GM08714 (cell line): ENCODE data around the gene STPG4.

Source experiments
- H3K4me3 ChIP-seq: fragments of 200-500 bp; sonication (Bioruptor generic); 2 replicates; pipeline ENCODE4 v1.5.1; 2014; ENCODE audit warnings: mild to moderate bottlenecking, low read length, inconsistent platforms
- ZNF274 ChIP-seq: IDR thresholded peaks from 2 replicates; pipeline ENCODE4 v1.6.1; 2012; ENCODE audit warnings: mild to moderate bottlenecking, low read depth, low read length

The STPG4 gene

DNA sequence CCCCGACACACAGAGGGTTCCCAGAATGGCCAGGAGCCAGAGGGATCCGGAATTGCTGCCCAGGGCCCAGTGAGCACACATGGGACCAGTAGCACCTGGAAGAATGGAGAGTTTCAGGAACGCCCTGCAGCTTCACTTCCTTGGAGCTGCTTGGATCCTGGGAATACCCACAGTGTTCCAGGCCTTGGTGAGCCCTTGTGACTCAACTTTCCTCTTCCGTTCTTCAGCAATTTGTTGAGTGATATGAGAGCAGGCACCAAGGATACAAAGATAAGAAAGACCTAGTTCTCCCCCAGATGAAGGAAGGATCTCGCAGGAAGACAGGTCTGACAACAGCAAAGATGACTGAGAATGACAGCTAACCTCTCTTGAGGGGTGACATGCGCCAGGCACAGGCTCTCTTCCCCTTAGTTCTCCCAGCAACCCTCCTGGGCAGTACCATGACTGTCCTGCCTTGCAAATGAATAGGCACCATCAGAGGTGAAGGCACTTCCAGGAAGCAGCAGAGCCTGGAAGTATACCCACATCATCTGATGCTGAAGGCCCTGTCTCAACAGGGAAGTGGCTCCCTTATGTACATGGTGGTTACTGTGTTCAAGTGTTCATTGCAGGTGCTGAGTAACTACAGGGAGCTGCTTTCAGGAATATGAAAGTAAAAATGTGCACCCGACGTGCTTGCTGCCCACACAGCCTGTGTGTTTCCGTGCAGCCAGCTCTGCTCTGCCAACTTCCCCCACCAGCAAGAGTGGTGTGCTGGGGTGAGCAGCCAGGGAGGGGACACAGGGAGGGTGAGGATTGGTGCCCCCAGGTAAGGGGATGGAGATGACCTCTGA, 116.2 kb downstream of the STPG4 start:
- H3K4me3 ChIP-seq = no peak overlapping the region
- no peak for TF ChIP-seq ZNF274

DNA sequence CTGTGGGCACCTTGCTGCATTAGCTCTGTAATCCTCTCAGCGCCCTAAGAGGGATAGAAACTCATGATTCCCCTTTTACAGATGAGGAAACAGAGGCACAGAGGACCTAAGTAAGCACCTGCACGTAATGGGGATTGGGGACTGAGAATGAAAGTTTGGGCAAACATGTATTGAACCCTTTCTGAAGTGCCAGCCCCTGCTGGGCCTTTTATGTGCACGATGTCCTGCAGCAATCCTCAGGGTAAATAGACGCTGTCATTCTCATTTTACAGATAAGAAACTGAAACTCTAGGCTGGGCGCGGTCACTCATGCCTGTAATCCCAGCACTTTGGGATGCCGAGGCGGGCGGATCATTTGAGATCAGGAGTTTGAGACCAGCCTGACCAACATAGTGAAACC, 117.4 kb downstream of the STPG4 start:
- TF ChIP-seq ZNF274 = no peak
- no peak overlapping the region for H3K4me3 ChIP-seq
